GM18526 (cell line): ENCODE data around the gene TMEM178B.

Experiments
- POLR2A ChIP-seq: IDR thresholded peaks from 3 replicates; pipeline ENCODE4 v1.6.1; 2011; ENCODE audit not compliant: insufficient read length; ENCODE audit errors: extremely low read depth

The TMEM178B gene

GRCh38 chr7:141073641-141074161 lies at the start of gene TMEM178B:
TSS of gene TMEM178B (plus strand) at chr7:141074064.
- no peak for TF ChIP-seq POLR2A

GRCh38 chr7:141024668-141025067 lies 49.2 kb upstream of the TMEM178B start:
- TF ChIP-seq POLR2A, result no peak

GRCh38 chr7:141027043-141027442 lies 46.8 kb upstream of the TMEM178B start:
- TF ChIP-seq POLR2A, result no peak

GRCh38 chr7:141028767-141029166 lies 45.1 kb upstream of the TMEM178B start:
- no peak for TF ChIP-seq POLR2A

- TF ChIP-seq POLR2A, result no peak
Observed at GRCh38 chr7:141039376-141039775, 34.5 kb upstream of the TMEM178B start.

- no peak for TF ChIP-seq POLR2A
Observed at GRCh38 chr7:141042222-141043193, 31.4 kb upstream of the TMEM178B start.

GRCh38 chr7:141043616-141044015 lies 30.2 kb upstream of the TMEM178B start:
- TF ChIP-seq POLR2A, result no peak

- TF ChIP-seq POLR2A, result no peak
Observed at GRCh38 chr7:141045126-141045841, 28.6 kb upstream of the TMEM178B start.

GRCh38 chr7:141045842-141046620 lies 27.8 kb upstream of the TMEM178B start:
- no peak for TF ChIP-seq POLR2A

- no peak for TF ChIP-seq POLR2A
Observed at GRCh38 chr7:141053626-141054025, 20.2 kb upstream of the TMEM178B start.

GRCh38 chr7:141055146-141055545 lies 18.7 kb upstream of the TMEM178B start:
- no peak for TF ChIP-seq POLR2A

- TF ChIP-seq POLR2A, result no peak
Observed at GRCh38 chr7:141057788-141058187, 16.1 kb upstream of the TMEM178B start.

GRCh38 chr7:141071260-141071854 lies 2.5 kb upstream of the TMEM178B start:
- TF ChIP-seq POLR2A, result no peak

GRCh38 chr7:141071855-141072547 lies 1.9 kb upstream of the TMEM178B start:
- TF ChIP-seq POLR2A, result no peak
